HG03064 (cell line): ENCODE data around the gene USP53.
A peak's percentile ranks its signal among the peaks of the same experiment; 100 is the strongest.
"Not testable (repeated sequence)": the region's sequence is repeated elsewhere in the genome, so short reads cannot be mapped to it uniquely, and the experiment has no call there.

Experiments
- ATAC-seq: cut with Tn5 transposase; IDR thresholded peaks from one replicate; pipeline ENCODE4 v1.9.1; 2021; ENCODE audit warnings: low read depth; ENCODE audit not compliant: unreplicated experiment

USP53 gene

DNA sequence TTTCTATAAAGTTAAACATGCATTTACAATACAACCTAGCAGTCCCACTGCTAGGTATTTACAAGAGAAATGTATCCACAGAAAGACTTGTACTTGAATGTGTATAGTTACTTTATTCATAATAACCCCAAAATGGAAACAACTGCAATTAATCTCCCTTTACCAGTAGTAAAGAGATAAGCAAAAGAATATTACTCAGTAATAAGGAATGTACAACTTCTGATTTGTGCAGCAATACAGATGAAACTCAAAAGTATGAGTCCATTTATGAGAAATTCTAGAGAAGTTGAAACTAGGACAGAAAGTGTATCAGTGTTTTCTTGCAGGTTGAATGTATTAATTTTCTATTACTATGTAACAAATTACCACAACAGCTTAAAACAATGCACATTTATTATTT lies 15.2 kb downstream of the USP53 start:
- no peak for ATAC-seq

DNA sequence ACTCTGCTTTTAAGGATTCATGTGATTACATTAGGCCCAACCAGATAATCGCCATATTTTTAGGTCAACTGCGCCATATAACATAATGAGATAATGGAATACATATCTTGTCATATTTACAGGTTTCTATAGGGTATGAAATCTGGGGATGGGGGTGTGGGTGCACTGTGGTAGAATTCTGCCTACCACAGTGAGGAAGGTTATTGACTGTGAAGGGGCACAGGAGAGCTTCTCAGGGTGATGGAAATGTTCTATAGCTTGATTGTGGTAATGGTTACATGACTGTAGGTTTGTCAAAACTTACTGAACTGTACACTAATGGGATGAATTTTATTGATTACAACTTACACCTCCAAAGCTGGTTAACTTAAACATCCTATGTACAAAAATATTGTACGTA lies 15.9 kb downstream of the USP53 start:
- ATAC-seq = no peak

DNA sequence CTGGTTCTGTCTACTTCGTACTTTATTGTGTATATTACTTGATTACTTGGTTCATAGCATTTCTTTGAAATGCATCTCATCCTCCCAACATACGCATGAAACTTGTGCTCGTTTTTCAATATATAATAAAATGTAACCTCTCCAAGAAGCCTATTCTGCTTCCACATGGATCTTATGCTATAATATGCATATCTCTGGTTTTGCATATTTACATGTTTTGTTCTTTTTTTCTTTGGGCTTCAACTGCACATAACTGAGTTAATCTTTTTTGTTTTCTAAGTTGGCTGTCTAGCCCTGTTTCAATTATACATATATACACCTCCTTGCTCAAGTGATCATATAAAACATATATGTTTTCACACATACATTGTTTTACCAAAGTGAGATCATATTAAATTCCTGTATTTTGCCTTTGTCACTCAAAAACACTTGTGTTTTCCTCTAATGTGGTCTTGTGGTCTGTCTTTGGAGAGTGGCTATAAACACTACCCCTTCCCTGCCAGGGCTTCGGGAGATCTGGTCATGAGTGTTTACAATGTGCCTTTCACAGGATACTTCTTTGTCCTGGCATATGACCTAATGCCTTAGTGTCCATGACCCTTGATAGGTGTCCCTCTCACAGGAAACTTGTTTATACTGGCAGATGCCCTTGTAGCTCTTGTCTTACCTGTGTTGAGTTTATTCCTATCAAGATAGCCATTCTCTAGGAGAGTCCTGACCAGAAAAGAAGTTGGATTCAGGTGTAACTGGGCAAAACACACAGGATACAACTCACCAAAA lies 17.6 kb downstream of the USP53 start:
- ATAC-seq = no peak

DNA sequence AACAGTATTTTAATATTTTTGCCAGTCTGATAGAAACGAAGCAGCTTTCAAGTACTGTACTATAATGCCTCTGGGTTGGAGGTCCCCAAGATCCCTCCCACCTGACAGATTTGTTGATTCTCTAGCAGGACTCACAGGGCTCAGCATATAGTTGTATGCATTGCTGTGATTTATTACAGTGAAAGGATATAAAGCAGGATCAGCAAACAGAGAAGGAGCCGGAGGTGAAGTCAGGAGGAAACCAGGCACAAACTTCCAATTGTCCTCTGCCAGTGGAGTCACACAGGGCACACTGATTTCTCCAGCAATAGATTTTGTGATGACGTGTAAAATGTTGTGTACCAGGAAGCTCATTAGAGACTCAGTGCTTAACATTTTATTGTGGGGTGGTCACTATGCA lies 19.0 kb downstream of the USP53 start:
- ATAC-seq = no peak

DNA sequence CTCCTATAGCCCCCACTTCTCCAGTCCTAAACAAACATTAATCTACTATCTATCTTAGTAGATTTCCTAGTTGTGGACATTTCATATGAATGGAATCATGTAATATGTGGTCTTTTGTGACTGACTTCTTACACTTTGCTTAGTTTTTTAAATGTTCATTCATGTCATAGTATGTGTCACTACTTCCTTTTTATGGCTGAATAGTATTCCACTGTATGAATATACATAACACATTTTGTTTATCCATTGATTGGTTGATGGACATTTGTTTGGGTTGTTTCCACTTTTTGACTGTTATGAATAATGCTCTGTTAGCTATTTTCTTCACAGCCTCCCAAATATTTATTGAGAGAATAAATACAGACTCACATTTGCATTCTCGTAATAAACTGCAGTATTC lies 19.8 kb downstream of the USP53 start:
- ATAC-seq = no peak

DNA sequence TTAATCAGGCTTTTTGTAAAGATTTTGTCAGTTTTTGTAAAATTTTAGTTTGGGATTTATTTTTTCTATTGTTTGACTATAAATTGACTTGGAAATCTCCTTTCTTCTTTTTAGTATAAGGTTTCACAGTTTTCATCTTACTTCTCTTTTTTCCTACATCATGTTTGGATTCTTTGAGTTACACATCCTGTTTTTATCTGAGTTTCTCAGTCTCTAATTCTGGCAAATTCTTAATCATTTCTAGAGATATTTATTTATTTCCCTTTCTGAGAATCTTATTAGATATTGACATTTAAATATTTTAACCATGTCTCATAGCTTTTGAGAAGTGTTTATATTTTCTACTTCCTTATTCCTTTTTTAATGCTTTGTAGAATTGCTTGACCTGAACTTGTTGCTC lies 20.7 kb downstream of the USP53 start:
- no peak for ATAC-seq

DNA sequence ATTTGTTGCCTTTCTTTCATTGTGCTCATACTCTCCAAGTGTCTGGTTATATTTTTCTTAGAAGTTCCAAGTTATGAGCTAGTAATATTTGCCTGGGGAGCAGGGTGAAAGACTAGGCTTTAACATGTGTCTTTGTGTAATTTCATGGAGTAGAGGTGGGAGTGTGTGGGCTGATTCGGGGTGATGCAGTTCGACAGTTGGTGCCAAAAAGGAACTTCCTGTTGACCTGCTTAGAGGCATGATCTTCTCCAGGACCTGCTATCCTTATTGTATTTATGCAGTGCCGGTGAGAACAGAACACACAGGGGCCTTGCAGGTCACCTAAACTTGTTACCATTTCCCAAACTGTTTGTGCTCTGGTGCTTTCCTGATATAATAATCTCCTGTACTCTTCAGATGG lies 21.2 kb downstream of the USP53 start:
- ATAC-seq = no peak

DNA sequence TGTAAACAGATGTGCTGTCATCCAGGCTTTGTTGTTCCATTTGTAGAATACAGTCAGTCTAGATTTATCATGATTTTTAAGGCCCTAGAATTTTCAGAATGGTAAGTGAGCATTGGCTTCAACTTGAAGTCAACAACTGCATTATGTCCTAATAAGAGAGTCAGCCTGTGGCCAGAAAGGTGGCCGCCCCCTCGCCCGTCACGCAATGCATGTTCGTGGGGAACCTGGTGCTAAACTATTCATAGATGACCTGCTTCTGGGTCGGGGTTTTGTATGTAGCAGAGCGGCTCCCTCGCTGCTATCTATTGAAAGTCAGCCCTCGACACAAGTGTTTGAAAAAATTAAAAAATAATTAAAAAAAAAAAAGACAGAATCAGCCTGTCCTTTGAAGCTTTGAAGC lies 24.7 kb downstream of the USP53 start:
- ATAC-seq = no peak

DNA sequence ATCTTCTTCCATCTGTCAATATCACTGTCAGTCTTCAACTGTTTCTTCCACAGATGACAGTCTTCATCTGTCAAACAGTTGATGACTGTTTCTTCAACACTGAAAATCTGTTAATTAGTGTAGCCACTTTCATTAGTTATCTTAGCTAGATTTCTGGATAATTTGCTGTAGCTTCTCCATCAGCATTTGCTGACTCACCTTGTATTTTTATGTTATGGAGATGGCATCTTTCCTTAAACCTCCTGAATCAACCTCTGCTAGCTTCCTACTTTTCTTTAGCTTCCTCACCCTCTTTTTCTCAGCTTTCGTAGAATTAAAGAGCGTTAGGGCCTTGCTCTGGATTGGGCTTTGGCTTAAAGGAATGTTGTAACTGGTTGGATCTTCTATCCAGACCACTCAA lies 25.1 kb downstream of the USP53 start:
- no peak for ATAC-seq

DNA sequence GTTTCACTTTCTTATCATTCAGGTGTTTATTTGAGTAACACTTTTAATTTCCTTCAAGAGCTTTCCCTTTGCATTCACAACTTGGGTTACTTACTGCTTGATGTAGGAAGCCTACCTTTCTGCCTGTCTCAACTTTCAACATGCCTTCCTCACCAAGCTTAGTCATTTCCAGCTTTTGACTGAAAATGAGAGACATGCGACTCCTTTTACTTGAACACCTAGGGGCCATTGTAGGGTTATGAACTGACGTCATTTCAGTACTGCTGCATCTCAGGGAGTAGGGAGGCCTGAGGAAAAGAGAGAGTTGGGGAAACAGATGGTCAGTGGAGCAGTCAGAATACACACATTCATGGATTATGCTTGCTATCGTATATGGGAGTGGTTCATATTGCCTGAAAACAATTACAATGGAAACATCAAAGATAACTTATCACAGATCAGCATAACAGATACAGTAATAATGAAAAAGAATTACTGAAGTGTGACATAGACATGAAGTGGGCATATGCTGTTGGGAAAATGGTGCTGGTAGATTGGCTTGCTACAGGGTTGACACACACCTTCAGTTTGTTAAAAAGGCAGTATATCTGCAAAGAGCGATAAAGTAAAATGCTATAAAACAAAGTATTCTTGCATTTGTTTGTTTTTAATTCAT lies 25.7 kb downstream of the USP53 start:
- peak; percentile 99 for ATAC-seq

DNA sequence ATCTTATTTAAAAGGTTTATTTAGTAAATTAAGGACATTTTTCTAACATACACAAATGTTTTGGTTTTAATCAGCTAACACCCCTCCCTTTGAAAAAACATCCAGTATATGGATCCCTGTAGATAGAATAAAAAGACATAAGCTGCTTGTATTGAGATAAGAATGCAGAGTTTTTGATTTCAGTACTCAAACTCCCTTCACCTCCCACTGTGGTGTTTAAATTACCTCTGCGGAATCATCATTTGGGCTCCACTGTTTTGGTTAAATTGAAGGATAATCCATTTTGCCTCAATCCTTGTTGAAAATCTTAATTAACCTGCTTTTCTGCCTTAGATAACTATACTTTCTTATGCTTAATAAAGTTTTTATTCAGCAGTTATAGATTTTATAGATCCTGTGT lies 27.6 kb downstream of the USP53 start:
- ATAC-seq = no peak

DNA sequence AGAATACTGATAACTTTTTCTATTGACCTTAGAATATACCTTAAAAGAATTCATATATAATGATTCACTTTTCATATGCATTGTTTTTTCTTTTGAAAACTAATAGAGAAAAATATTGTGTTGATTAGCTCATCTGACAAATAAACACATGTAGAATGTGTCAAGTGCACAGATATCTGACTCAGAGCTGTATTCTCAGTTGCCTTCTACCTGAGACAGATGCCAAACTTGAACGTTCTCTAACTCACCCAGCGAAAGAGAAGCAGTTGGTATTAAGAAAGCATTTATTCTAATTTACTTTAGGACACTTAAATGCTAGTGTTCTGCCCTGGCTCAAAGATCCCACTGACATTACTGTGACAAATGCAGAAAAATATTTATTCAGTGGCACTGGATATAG lies 28.1 kb downstream of the USP53 start:
- ATAC-seq = no peak

DNA sequence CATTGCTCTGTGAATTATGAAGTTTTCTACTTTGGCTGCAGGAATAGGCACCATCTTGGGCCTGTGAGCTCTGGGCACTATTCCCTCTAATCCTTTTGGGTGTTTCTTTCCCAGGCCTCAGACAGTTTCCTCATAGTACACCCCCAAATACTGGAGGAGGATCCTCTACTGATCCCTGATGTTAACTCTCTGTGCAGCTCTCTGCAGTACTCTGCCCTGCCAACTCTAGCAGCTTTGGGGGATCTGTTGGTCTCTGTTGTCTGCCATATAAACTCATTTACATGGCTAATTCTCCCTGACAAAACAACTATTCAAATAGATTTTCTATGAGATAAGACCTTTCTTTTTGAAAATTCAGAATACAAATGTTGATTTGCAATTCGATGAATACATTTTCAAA lies 29.9 kb downstream of the USP53 start:
- ATAC-seq = no peak

DNA sequence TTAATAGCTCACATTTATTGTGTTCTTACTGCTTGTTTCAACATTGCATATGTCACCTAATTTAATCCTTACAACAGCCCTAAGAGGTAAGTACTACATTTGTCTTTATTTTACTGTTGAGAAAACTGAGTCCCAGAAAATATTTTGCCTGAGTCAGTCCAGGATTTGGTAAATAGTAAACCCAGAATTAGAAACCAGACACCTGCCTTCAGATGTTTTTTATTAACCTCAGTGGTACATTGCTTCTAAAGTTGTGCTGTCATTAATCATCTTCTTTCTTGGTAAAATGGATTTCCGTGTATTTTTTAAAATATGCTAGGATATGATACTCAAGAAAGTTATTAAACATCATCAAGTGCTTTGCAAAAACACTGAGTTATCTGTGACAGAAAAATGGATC lies 31.4 kb downstream of the USP53 start:
- no peak for ATAC-seq

DNA sequence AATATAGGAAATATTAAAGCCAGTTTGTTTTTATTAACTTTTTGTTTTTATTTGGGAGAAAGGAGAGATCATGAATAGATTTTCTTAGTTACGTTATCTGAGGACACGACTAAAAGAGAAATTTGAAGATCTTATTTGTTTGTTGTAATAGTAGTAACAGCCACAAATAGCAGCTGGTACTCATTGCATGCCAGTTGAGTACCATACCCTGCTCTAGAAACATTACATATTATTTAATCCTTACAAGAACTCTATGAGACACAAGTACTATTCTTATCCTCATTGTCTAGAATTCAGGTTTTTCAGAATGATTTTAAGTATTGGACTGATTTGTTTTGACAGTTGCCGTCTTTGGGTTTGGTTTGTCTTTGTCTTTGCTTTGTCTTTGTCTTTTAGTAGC lies 31.8 kb downstream of the USP53 start:
- no peak for ATAC-seq

DNA sequence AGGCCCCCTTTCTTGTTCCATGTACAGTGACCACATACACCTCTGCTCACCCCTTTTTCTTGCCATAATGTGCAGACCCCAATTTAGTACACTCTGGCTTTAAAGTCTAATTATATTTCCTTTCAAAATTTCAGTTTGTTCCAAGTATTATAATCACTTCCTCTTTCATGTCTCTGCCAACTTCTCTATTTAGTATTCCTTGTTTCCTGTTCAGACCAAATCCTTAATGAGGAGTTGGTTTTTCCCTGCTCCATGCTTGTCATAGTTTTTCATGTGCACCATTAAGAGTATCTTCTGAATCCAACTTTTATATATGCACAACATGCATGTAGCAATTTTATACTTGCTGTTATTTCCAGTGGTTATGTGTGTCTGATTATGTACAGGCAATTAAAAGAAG lies 32.3 kb downstream of the USP53 start:
- no peak for ATAC-seq

DNA sequence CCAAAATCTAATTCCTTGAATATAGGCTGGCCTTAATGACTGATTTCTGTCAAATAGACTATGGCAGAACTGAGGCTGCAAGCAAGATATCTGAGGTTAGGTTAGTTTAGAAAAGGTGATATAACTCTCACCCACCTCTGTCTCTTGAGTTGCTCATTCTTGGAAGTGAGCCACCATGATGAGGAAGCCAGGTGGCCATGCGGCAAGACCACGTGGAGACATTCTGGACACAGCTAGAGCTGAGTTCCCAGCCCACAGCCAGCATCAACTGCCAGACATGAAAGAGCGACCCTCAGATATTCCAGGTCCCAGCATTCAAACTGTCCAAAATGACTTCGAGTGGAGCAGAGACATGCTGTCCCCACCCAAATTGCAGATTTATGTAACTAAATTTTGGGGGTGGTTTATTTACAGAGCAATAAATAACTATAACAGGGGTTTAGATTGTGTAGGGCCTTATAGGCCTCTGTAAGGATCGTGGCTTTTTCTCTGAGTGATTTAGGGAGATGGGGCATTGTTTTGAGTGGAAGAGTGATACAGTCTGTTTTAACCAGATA lies 33.7 kb downstream of the USP53 start:
- no peak for ATAC-seq

DNA sequence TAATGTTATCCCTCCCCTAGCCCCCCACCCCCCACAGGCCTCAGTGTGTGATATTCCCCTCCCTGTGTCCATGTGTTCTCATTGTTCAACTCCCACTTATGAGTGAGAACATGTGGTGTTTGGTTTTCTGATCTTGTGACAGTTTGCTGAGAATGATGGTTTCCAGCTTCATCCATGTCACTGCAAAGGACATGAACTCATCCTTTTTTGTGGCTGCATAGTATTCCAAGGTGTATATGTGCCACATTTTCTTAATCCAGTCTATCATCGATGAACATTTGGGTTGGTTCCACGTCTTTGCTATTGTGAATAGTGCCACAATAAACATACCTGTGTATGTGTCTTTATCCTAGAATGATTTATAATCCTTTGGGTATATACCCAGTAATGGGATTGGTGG lies 38.5 kb downstream of the USP53 start:
- not testable (repeated sequence) for ATAC-seq

DNA sequence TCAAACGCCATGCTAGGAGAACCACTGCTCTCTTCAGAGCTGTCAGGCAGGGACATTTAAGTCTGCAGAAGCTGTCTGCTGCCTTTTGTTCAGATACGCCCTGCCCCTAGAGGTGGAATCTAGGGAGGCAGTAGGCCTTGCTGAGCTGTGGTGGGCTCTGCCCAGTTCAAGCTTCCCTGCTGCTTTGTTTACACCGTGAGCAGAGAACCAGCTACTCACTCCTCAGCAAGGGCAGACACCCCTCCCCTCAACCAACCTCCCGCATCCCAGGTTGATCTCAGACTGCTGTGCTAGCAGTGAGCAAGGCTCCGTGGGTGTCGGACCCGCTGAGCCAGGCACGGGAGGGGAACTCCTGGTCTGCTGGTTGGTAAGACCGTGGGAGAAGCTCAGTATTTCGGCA lies 42.7 kb downstream of the USP53 start:
- ATAC-seq = not testable (repeated sequence)

DNA sequence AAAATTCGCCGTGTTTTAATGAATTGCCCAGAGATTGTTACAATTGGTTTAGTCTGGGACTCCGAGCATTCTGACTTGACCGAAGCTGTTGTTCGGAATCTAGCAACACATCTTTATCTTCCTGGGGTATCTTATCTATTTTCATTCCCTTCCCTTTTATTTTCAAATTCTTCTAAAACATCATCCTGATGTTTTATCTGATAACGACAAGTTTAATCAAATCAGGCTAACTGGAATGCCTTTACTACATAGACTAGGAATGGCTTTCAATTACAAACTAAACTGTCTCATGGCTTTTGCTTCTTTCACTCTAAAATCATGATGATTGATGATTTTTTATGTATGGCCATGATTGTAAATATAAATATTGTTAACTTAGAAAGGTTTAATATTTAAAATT lies 48.0 kb downstream of the USP53 start:
- ATAC-seq = no peak

DNA sequence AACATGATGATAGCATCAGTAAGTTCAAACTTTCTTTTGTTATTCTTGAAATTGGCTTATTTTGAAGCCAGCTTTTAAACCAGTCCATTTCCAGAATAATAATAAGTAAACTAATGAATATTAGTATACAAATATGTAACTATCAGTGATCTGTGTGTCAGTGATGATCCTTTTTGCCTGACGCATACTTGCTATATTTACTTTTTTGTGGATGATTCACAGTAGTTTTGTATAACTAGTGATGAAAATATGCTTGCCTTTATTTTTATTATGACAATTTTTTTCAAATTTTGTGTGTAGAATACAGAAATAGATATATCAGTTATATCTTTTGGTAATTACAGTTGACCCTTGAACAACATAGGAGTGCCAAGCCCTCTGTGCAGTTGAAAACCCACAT lies 49.5 kb downstream of the USP53 start:
- ATAC-seq = no peak

DNA sequence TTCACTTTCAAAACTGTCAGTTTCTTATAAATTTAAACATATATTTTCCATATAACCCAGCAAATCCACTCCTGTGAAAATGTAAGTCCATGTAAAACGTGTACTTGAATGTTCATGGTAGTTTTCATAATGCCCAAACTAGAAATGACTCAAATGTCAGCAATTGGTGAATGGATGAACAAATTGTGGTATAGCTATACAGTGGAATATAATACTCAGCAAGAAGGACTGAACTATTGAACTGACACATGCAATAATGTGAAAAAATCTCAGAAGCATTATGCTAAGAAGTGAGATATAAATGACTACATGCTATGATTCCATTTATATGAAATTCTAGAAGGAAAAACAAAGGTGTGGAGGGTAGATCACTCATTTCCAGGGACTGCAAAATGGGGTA lies 52.2 kb downstream of the USP53 start:
- ATAC-seq = no peak
